Bronchial smooth muscle cell (primary cell): ENCODE measurements around the gene EPC2. TPM values are rescaled to one million over a fixed set of nuclear protein-coding genes. Genes with fewer than 3 reads are reported as not detected.

Experiments used
- total RNA-seq: library from RNA; depleted of rRNA; stranded (reverse); fragments of >200 nt; gene quantifications from 2 replicates; pipeline ENCODE4 v1.2.1, GENCODE V29; 2014

The EPC2 gene
- 18.1 and 18.5 TPM in 2 replicates for total RNA-seq

GRCh38 chr2:148643998-148644882 lies at the start of gene EPC2:
TSS of gene EPC2 (plus strand) at chr2:148644751. CDS start at chr2:148645018, 267 bp downstream.

Other genes with a start within 250 kb of the EPC2 start
- gene KIF5C, start 230.5 kb downstream of the EPC2 start, total RNA-seq: 0.16 and 0.26 TPM in 2 replicates